KMS-11 (cell line): ENCODE data around the gene LENEP.

ENCODE experiments used
- H2AFZ ChIP-seq: fragments of 200-600 bp; sonication (generic); 2 replicates; pipeline ENCODE4 v1.6.1; 2016; ENCODE audit warnings: antibody characterized with exemption, mixed run types, low read depth
- H3K27ac ChIP-seq: fragments of 200-600 bp; sonication (generic); 2 replicates; pipeline ENCODE4 v1.6.1; 2016; ENCODE audit warnings: mild to moderate bottlenecking, mixed run types
- H3K27me3 ChIP-seq: fragments of 200-600 bp; sonication (generic); 2 replicates; pipeline ENCODE4 v1.6.1; 2017; ENCODE audit warnings: mild to moderate bottlenecking, low read depth, mixed run types, moderate library complexity; ENCODE audit not compliant: insufficient read depth
- H3K36me3 ChIP-seq: fragments of 200-600 bp; sonication (generic); 2 replicates; pipeline ENCODE4 v1.6.1; 2017; ENCODE audit warnings: mild to moderate bottlenecking, mixed run types; ENCODE audit not compliant: insufficient read depth
- H3K4me1 ChIP-seq: fragments of 200-600 bp; sonication (generic); 2 replicates; pipeline ENCODE4 v1.6.1; 2016; ENCODE audit warnings: mild to moderate bottlenecking, low read depth, mixed run types; ENCODE audit not compliant: poor library complexity, severe bottlenecking
- H3K4me2 ChIP-seq: fragments of 200-600 bp; sonication (generic); 2 replicates; pipeline ENCODE4 v1.7.0; 2016; ENCODE audit warnings: mild to moderate bottlenecking, mixed run types
- H3K4me3 ChIP-seq: fragments of 200-600 bp; sonication (generic); IDR thresholded peaks from 2 replicates; pipeline ENCODE4 v1.6.1; 2017; ENCODE audit warnings: low read depth, low read length, mixed read lengths; ENCODE audit not compliant: insufficient read depth
- H3K79me2 ChIP-seq: fragments of 200-600 bp; sonication (generic); 2 replicates; pipeline ENCODE4 v1.6.1; 2016; ENCODE audit warnings: low read depth, mixed run types; ENCODE audit not compliant: insufficient read depth
- H3K9ac ChIP-seq: fragments of 200-600 bp; sonication (generic); 2 replicates; pipeline ENCODE4 v1.6.1; 2016; ENCODE audit warnings: mild to moderate bottlenecking, mixed run types
- H4K20me1 ChIP-seq: fragments of 200-600 bp; sonication (generic); 2 replicates; pipeline ENCODE4 v1.6.1; 2016; ENCODE audit warnings: mild to moderate bottlenecking, mixed run types; ENCODE audit not compliant: insufficient read depth
- TF ChIP-seq, protein P1 (sequence below): fragments of 200-600 bp; sonication (generic); conservative IDR thresholded peaks from 2 replicates; pipeline ENCODE4 v1.6.1; 2017; ENCODE audit warnings: low read depth, mild to moderate bottlenecking, antibody characterized with exemption, low read length, moderate library complexity, mixed read lengths

The LENEP gene

DNA sequence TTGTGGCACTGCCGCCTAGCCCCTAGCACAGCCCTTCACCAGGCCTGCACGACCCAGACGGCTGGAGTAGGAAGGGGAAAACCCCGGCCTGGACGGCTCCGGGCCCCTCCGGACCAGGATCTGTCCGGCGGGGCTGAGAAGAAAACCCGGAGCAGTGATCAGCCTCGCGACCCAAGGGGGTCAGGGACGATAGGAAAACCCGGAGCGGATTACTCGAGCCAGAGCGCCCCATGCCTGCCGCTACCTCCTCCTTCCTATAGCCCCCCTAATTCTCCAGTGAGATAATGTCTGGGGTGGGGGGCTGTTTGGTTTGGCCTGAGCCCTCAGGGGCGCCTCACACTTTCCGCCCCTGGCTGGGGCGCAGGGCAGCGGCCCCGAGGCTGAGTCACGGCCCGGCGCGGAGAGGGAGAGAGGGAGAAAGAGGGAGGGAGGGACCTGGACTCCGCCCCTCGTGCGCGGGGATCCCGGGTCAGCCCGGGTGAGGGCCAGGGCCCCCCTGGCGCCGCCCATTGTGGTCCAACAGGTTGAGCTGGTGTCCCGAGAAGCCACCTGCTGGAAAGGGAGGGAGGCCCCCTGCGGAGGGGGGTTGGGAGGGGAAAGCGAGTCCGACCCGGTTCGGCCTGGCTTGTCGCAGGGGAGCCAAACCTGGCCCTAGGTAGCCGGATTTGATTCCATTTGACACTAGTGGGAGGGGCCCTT, 7.5 kb downstream of the LENEP start:
- Histone ChIP-seq H3K79me2 (peaks cover 33% of the 10 kb centered on the region), H3K27ac (peak overlapping the region; percentile 91), H3K4me1 (peaks cover 51% of the 10 kb centered on the region), H3K4me3 (peak overlapping the region; percentile 99), H3K9ac (peak overlapping the region; percentile 84), H3K36me3 (no peaks in the 10 kb centered on the region), H4K20me1 (no peaks in the 10 kb centered on the region), H3K27me3 (no peaks in the 10 kb centered on the region), H3K4me2 (peak overlapping the region; percentile 41), H2AFZ (peak overlapping the region; percentile 62)
- TF ChIP-seq, protein P1, sequence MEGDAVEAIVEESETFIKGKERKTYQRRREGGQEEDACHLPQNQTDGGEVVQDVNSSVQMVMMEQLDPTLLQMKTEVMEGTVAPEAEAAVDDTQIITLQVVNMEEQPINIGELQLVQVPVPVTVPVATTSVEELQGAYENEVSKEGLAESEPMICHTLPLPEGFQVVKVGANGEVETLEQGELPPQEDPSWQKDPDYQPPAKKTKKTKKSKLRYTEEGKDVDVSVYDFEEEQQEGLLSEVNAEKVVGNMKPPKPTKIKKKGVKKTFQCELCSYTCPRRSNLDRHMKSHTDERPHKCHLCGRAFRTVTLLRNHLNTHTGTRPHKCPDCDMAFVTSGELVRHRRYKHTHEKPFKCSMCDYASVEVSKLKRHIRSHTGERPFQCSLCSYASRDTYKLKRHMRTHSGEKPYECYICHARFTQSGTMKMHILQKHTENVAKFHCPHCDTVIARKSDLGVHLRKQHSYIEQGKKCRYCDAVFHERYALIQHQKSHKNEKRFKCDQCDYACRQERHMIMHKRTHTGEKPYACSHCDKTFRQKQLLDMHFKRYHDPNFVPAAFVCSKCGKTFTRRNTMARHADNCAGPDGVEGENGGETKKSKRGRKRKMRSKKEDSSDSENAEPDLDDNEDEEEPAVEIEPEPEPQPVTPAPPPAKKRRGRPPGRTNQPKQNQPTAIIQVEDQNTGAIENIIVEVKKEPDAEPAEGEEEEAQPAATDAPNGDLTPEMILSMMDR: no peak

DNA sequence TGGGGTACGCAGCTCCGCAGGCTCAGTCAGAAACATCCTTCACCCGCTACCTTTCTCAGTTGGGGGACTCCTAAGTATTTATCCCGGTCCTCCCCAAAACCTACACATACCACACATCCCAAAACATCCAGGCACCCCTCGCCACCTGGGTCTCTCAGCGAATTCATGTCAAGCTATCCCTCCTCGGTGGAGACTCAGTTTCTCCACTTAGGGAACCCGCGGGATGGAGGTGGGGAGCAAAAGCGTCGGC, 8.0 kb downstream of the LENEP start:
- Histone ChIP-seq H2AFZ (peak overlapping the region; percentile 62), H3K27me3 (no peaks in the 10 kb centered on the region), H3K36me3 (no peaks in the 10 kb centered on the region), H3K79me2 (peaks cover 37% of the 10 kb centered on the region), H4K20me1 (no peaks in the 10 kb centered on the region), H3K27ac (peak overlapping the region; percentile 91), H3K4me1 (peaks cover 51% of the 10 kb centered on the region), H3K9ac (peak overlapping the region; percentile 84), H3K4me3 (peak overlapping the region; percentile 99), H3K4me2 (peak overlapping the region; percentile 41)
- TF ChIP-seq, protein P1: no peak

DNA sequence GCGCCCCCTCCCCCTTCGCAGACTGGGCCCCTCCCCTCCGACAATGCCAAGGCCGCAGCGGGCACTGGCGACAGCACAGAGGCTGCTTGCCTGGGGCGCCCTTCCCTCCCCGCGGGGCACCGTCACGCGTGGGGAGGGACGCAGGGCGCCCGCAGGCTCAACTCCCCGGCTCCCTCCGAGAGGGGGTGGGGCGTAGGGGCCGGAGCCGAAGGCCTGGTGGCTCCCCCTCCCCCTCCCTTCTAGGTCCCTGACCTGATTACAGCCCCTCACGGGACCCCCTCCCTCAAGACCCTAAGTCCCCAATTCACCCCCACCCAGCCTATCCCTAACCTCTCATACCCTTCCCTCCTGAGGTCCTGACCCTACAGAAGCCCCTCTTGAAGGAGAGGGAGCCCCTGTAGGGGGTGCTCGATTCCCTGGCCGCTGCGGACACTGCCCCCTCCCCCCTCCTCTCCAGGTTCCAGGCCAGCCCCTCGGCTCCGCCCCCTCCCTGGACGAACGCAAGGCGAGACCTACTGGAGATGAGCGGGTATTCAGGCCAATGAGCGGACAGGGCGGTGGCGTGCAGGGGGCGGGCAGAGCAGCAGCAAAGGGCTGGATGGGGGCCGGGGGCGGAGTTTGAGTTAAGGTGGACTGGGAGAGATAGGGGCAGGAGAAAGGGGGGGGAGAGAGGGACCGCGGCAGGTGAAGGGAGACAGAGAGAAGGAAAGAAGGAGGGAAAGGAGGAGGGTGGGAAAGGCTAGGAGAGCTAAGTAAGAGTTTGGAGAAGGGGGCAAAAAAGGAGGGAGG, 8.5 kb downstream of the LENEP start:
- TF ChIP-seq, protein P1: peak; percentile 61
- peak overlapping the region; percentile 62; the same call in 1 of the 2 replicates for H2AFZ ChIP-seq

DNA sequence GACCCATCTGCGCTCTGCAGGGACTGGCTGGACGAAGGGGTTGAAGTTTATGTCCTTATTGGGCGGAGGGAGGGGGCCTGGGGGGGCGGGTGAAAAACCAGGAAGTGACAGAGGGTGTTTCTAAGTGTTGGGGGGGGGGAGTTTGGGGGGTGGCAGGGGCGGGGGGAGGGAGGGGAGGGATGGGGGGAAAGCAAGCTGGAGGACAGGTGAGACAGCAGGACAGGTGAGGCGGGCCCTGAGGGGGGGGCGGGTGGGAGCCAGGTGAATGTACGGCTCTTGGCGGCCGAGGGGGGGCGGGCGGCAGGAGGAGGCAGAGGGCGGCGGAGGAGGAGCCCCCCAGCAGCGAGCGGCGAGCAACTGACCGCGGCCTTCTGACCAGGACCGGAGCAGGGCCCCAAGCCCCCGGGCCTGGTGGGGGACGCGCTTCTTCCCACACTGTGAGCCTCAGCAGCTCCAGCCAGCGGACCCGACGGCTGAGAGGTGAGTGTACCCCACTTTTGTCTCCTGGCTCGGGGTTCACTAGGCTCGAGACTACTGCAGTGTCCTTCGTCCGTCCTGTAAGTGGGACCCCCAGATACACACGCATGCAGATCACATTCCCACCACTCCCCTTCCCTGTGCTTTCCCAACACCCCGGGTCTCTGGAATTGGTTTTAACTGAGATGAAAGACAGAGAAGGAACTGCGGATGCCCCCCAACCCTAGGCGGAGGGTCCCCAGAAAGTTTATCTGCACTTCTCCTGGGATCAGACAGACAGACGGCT, 9.3 kb downstream of the LENEP start, which contains the start of gene ZBTB7B:
TSS of gene ZBTB7B (plus strand) at position 339 of the 763 bp plus-strand sequence. CDS start 11,859 bp downstream, outside the sequence.
- peak within 1 kb of the TSS; percentile 91 for H3K27ac ChIP-seq

More for the DNA sequence above, 8.5 kb downstream of the LENEP start:
- Histone ChIP-seq H3K79me2 (peaks cover 42% of the 10 kb centered on the region), H3K4me3 (peak overlapping the region; percentile 99), H3K27ac (peak overlapping the region; percentile 91), H3K36me3 (no peaks in the 10 kb centered on the region), H3K9ac (peak overlapping the region; percentile 84), H3K4me2 (peak overlapping the region; percentile 41), H4K20me1 (no peaks in the 10 kb centered on the region), H3K4me1 (peaks cover 56% of the 10 kb centered on the region), H3K27me3 (no peaks in the 10 kb centered on the region)

More for the DNA sequence above, 9.3 kb downstream of the LENEP start, which contains the start of gene ZBTB7B:
- Histone ChIP-seq H3K27me3 (no peaks in the 10 kb centered on the region), H3K9ac (peak within 1 kb of the TSS; percentile 85), H3K4me1 (peaks cover 54% of the 10 kb centered on the region), H3K4me2 (peak within 1 kb of the TSS; percentile 89), H2AFZ (peak within 1 kb of the TSS; percentile 68), H4K20me1 (no peaks in the 10 kb centered on the region), H3K79me2 (peaks cover 50% of the 10 kb centered on the region), H3K4me3 (peak within 1 kb of the TSS; percentile 100), H3K36me3 (no peaks in the 10 kb centered on the region)
- TF ChIP-seq, protein P1: no peak
